DOHH2 (cell line): ENCODE data around the gene CMA1.
"Not testable (repeated sequence)": the region's sequence is repeated elsewhere in the genome, so short reads cannot be mapped to it uniquely, and the experiment has no call there.

Source experiments
- H3F3A ChIP-seq: fragments of 200-600 bp; sonication (generic), shearing (Covaris generic); 2 replicates; pipeline ENCODE4 v1.6.0; 2016; ENCODE audit warnings: antibody characterized with exemption, mild to moderate bottlenecking; ENCODE audit not compliant: control insufficient read depth, insufficient read depth
- H3K27ac ChIP-seq: fragments of 200-600 bp; sonication (generic); 2 replicates; pipeline ENCODE4 v1.5.1; 2014; ENCODE audit warnings: low read depth, mild to moderate bottlenecking, low read length, moderate library complexity
- H3K27me3 ChIP-seq: fragments of 200-600 bp; sonication (generic); 2 replicates; pipeline ENCODE4 v1.6.1; 2014; ENCODE audit warnings: mild to moderate bottlenecking, low read length, mixed read lengths; ENCODE audit not compliant: control insufficient read depth
- H3K36me3 ChIP-seq: fragments of 200-600 bp; sonication (generic); 2 replicates; pipeline ENCODE4 v1.6.1; 2014; ENCODE audit warnings: mild to moderate bottlenecking, low read length, moderate library complexity, mixed read lengths; ENCODE audit not compliant: control insufficient read depth
- H3K4me1 ChIP-seq: fragments of 200-600 bp; sonication (generic); 2 replicates; pipeline ENCODE4 v1.6.1; 2014; ENCODE audit warnings: mild to moderate bottlenecking, low read length, mixed read lengths; ENCODE audit not compliant: control insufficient read depth
- H3K4me2 ChIP-seq: fragments of 200-600 bp; sonication (generic); 2 replicates; pipeline ENCODE4 v1.6.0; 2014; ENCODE audit warnings: mild to moderate bottlenecking, low read length, moderate library complexity
- H3K4me3 ChIP-seq: fragments of 200-600 bp; sonication (generic); 2 replicates; pipeline ENCODE4 v1.5.1; 2014; ENCODE audit warnings: mild to moderate bottlenecking, low read length, mixed read lengths
- H3K79me2 ChIP-seq: fragments of 200-600 bp; sonication (generic); 2 replicates; pipeline ENCODE4 v1.6.1; 2014; ENCODE audit warnings: mild to moderate bottlenecking, low read length, mixed read lengths; ENCODE audit not compliant: control insufficient read depth
- H3K9me2 ChIP-seq: fragments of 200-600 bp; sonication (generic); replicated peaks from 2 replicates; pipeline ENCODE4 v1.6.1; 2014; ENCODE audit warnings: mild to moderate bottlenecking, low read length, mixed read lengths; ENCODE audit not compliant: control insufficient read depth
- H3K9me3 ChIP-seq: fragments of 200-600 bp; sonication (generic); 2 replicates; pipeline ENCODE4 v1.6.1; 2014; ENCODE audit warnings: antibody characterized with exemption, low read length, mixed read lengths; ENCODE audit not compliant: control insufficient read depth, insufficient read depth
- H4K20me1 ChIP-seq: fragments of 200-600 bp; sonication (generic); 2 replicates; pipeline ENCODE4 v1.6.0; 2014; ENCODE audit warnings: low read depth, mild to moderate bottlenecking, antibody characterized with exemption, low read length, moderate library complexity; ENCODE audit not compliant: control insufficient read depth, insufficient read depth
- CTCF ChIP-seq: fragments of 200-600 bp; sonication (generic); IDR thresholded peaks from one replicate; pipeline ENCODE4 v1.5.1; 2014; ENCODE audit warnings: antibody characterized with exemption, mild to moderate bottlenecking, low read depth, low read length; ENCODE audit not compliant: poor library complexity, severe bottlenecking
- EZH2phosphoT487 ChIP-seq: fragments of 200-600 bp; sonication (generic); IDR thresholded peaks from 2 replicates; pipeline ENCODE4 v1.6.1; 2017; ENCODE audit warnings: borderline replicate concordance, mild to moderate bottlenecking, antibody characterized with exemption, low read length, moderate library complexity, mixed read lengths

CMA1 gene

GRCh38 chr14:24504425-24504950 is 3.6 kb downstream of the CMA1 start:
- Histone ChIP-seq H4K20me1 (no peaks in the 10 kb centered on the region), H3K36me3 (no peaks in the 10 kb centered on the region), H3K27me3 (no peaks in the 10 kb centered on the region), H3K4me2 (no peak overlapping the region), H3K9me3 (no peaks in the 10 kb centered on the region), H3K4me3 (no peak overlapping the region), H3K4me1 (no peaks in the 10 kb centered on the region), H3K9me2 (no peaks in the 10 kb centered on the region), H3K27ac (no peak overlapping the region), H3F3A (no peaks in the 10 kb centered on the region), H3K79me2 (no peaks in the 10 kb centered on the region)
- no peak for TF ChIP-seq CTCF
- TF ChIP-seq EZH2phosphoT487, result no peak

- not testable (repeated sequence) for H3F3A ChIP-seq, H3K79me2 ChIP-seq, H3K4me2 ChIP-seq, H3K9me2 ChIP-seq, H4K20me1 ChIP-seq, H3K9me3 ChIP-seq, H3K36me3 ChIP-seq, H3K4me1 ChIP-seq, H3K27ac ChIP-seq, H3K4me3 ChIP-seq, H3K27me3 ChIP-seq
Observed at GRCh38 chr14:24491586-24492408, 16.3 kb downstream of the CMA1 start.

- no peak for TF ChIP-seq EZH2phosphoT487
- no peak for TF ChIP-seq CTCF
- Histone ChIP-seq H3K9me3 (no peaks in the 10 kb centered on the region), H3K9me2 (no peaks in the 10 kb centered on the region), H3K27me3 (no peaks in the 10 kb centered on the region), H4K20me1 (no peaks in the 10 kb centered on the region), H3K79me2 (no peaks in the 10 kb centered on the region), H3F3A (no peaks in the 10 kb centered on the region), H3K27ac (no peak overlapping the region), H3K4me1 (peaks cover 10% of the 10 kb centered on the region), H3K4me2 (no peak overlapping the region), H3K36me3 (no peaks in the 10 kb centered on the region), H3K4me3 (no peak overlapping the region)
Observed at GRCh38 chr14:24483604-24484252, 24.3 kb downstream of the CMA1 start.

GRCh38 chr14:24482699-24483303 is 25.3 kb downstream of the CMA1 start:
- not testable (repeated sequence) for H3K27me3 ChIP-seq, H3K79me2 ChIP-seq, H3F3A ChIP-seq, H3K4me3 ChIP-seq, H3K27ac ChIP-seq, H4K20me1 ChIP-seq, H3K9me2 ChIP-seq, H3K9me3 ChIP-seq, H3K4me2 ChIP-seq, H3K36me3 ChIP-seq
- H3K4me1 ChIP-seq, result peaks cover 10% of the 10 kb centered on the region
